Endothelial cell of umbilical vein (primary cell): ENCODE measurements around the gene SMCHD1. TPM values are rescaled to one million over a fixed set of nuclear protein-coding genes. Genes with fewer than 3 reads are reported as not detected.

ENCODE experiments used
- BruUV-seq: library from RNA; stranded (reverse); fragments of 400-500 nt; replicated peaks from 2 replicates; lab custom pipeline; 2021; lab: Mats Ljungman, UMichigan
- CTCF ChIA-PET: fragments of 300-600, 350-600 bp; sonication (Branson Sonifier 250); formaldehyde crosslinking; loops from one replicate; lab custom pipeline; 2021; ENCODE audit warnings: antibody characterized with exemption, inconsistent platforms; lab: Charles Lee
- POLR2A ChIA-PET: fragments of 300-600, 350-600 bp; sonication (Branson Sonifier 250); formaldehyde crosslinking; loops from one replicate; lab custom pipeline; 2021; ENCODE audit warnings: antibody characterized with exemption, inconsistent platforms; lab: Charles Lee
- DNase-seq: peaks from one replicate; pipeline ENCODE4 v3.0.0-alpha.2; 2011; ENCODE audit warnings: low read depth, low spot score
- FAIRE-seq: peaks from 2 replicates; lab custom pipeline; 2011; peaks lifted over from hg19 to GRCh38; lab: Jason Lieb, UNC
- H2AFZ ChIP-seq: 2 replicates; pipeline ENCODE4 v1.6.0; 2012; ENCODE audit warnings: low read depth, low read length, control low read depth, inconsistent platforms
- H3K27ac ChIP-seq: 2 replicates; pipeline ENCODE4 v1.5.1; 2011; ENCODE audit warnings: low read depth, mild to moderate bottlenecking, control low read depth, low read length, moderate library complexity; ENCODE audit not compliant: insufficient read depth
- H3K27me3 ChIP-seq, 2 experiments: 2 replicates each; pipeline versions ENCODE4 v1.6.0 to v1.6.1; 2011; ENCODE audit warnings: low read length in 2 of 2, mixed read lengths in 1 of 2; ENCODE audit not compliant: control insufficient read depth in 2 of 2, insufficient read depth in 2 of 2
- H3K36me3 ChIP-seq, 2 experiments: 2 replicates in 1 of 2; 3 replicates in 1 of 2; pipeline ENCODE4 v1.5.1; 2011; ENCODE audit warnings: low read length in 2 of 2, mild to moderate bottlenecking in 1 of 2, moderate library complexity in 1 of 2; ENCODE audit not compliant: control insufficient read depth in 2 of 2, insufficient read depth in 2 of 2; ENCODE audit errors: extremely low read depth in 1 of 2
- H3K4me1 ChIP-seq: 3 replicates; pipeline ENCODE4 v1.5.1; 2011; ENCODE audit warnings: mild to moderate bottlenecking, low read length; ENCODE audit not compliant: control insufficient read depth, insufficient read depth; ENCODE audit errors: extremely low read depth
- H3K4me2 ChIP-seq: 2 replicates; pipeline ENCODE4 v1.6.1; 2011; ENCODE audit warnings: low read length, control low read depth, mixed read lengths; ENCODE audit not compliant: insufficient read depth
- H3K4me3 ChIP-seq, 3 experiments: fragments of 200-600 bp in 1 of 3; sonication (generic), shearing (Covaris generic) in 1 of 3; replicated peaks in 1 of 3; 2 replicates each; pipeline ENCODE4 v1.5.1; 2011 to 2016; ENCODE audit warnings: control low read depth in 3 of 3, low read length in 3 of 3, mild to moderate bottlenecking in 2 of 3, inconsistent platforms in 1 of 3, low read depth in 1 of 3, moderate library complexity in 1 of 3; ENCODE audit not compliant: insufficient read depth in 1 of 3
- H3K79me2 ChIP-seq: 2 replicates; pipeline ENCODE4 v1.6.0; 2012; ENCODE audit warnings: low read length, inconsistent platforms; ENCODE audit not compliant: control insufficient read depth, insufficient read depth
- H3K9ac ChIP-seq: replicated peaks from 2 replicates; pipeline ENCODE3; 2011; ENCODE audit warnings: low read length, control low read depth; ENCODE audit not compliant: insufficient read depth; ENCODE audit errors: extremely low read depth
- H3K9me1 ChIP-seq: replicated peaks from 3 replicates; pipeline ENCODE4 v1.6.0; 2011; ENCODE audit warnings: mild to moderate bottlenecking, low read length; ENCODE audit not compliant: control insufficient read depth, insufficient read depth; ENCODE audit errors: extremely low read depth
- H3K9me3 ChIP-seq: replicated peaks from 2 replicates; pipeline ENCODE4 v1.5.1; 2012; ENCODE audit warnings: low read length, inconsistent platforms; ENCODE audit not compliant: control insufficient read depth, insufficient read depth
- H4K20me1 ChIP-seq: replicated peaks from 2 replicates; pipeline ENCODE3; 2011; ENCODE audit warnings: mild to moderate bottlenecking, low read length; ENCODE audit not compliant: control insufficient read depth, insufficient read depth; ENCODE audit errors: extremely low read depth
- CTCF ChIP-seq, 2 donors: IDR thresholded peaks; 1 replicate in 1 of 2; 2 replicates in 1 of 2; pipeline ENCODE4 v1.5.1; 2011; ENCODE audit warnings: low read length in 2 of 2, mild to moderate bottlenecking in 2 of 2, moderate library complexity in 2 of 2, control low read depth in 1 of 2, inconsistent platforms in 1 of 2, low read depth in 1 of 2; ENCODE audit not compliant: insufficient read depth in 1 of 2; ENCODE audit errors: extremely low read depth in 1 of 2
- EZH2 ChIP-seq: IDR thresholded peaks from 2 replicates; pipeline ENCODE4 v1.6.1; 2012; ENCODE audit warnings: borderline replicate concordance, low read depth, mild to moderate bottlenecking, moderate library complexity, low read length, inconsistent platforms; ENCODE audit not compliant: severe bottlenecking
- FOS ChIP-seq: IDR thresholded peaks from 2 replicates; pipeline ENCODE4 v1.6.1; 2011; ENCODE audit warnings: mild to moderate bottlenecking, low read length, moderate library complexity, borderline replicate concordance; ENCODE audit not compliant: insufficient read depth
- GATA2 ChIP-seq: IDR thresholded peaks from 2 replicates; pipeline ENCODE4 v1.7.0; 2011; ENCODE audit warnings: low read depth, mild to moderate bottlenecking, moderate library complexity, mixed read lengths, low read length; ENCODE audit not compliant: insufficient read length, insufficient read depth
- JUN ChIP-seq: IDR thresholded peaks from 2 replicates; pipeline ENCODE4 v1.6.1; 2011; ENCODE audit warnings: borderline replicate concordance, low read depth; ENCODE audit not compliant: insufficient read length, insufficient read depth
- MAX ChIP-seq: IDR thresholded peaks from 2 replicates; pipeline ENCODE4 v1.6.1; 2011; ENCODE audit not compliant: insufficient read depth, insufficient read length
- MYC ChIP-seq: IDR thresholded peaks from one replicate; pipeline ENCODE4 v1.6.1; 2011; ENCODE audit warnings: mild to moderate bottlenecking, low read depth, low read length
- POLR2AphosphoS5 ChIP-seq: IDR thresholded peaks from 2 replicates; pipeline ENCODE4 v1.6.1; 2012; ENCODE audit warnings: low read depth, mild to moderate bottlenecking, control low read depth, low read length, moderate library complexity; ENCODE audit not compliant: insufficient read depth
- dilution Hi-C: fragments of 300-500 bp; cut with MboI; formaldehyde crosslinking; loops from one replicate; pipeline ENCODE4 v1.15.0; 2019; ENCODE audit warnings: low sequenced_read_pairs; ENCODE audit not compliant: extremely low pct_ligation_motif_present
- intact Hi-C: fragments of 100-400 bp; cut with micrococcal nuclease; formaldehyde crosslinking; loops from one replicate; pipeline ENCODE4 v1.10.0; 2022
- polyA plus RNA-seq, 4 experiments: library from polyadenylated mRNA; depleted of rRNA in 3 of 4; stranded (reverse) in 3 of 4; unstranded in 1 of 4; fragments of >200 nt; gene quantifications; 2 replicates each; pipeline versions ENCODE4 v1.2.1 to v1.2.3, GENCODE V29; 2011 to 2012; ENCODE audit warnings: missing spikeins in 1 of 4
- total RNA-seq: library from RNA; stranded (reverse); gene quantifications from 2 replicates; pipeline ENCODE4 v1.2.3, GENCODE V29; 2021

The SMCHD1 gene
- total and polyA plus RNA-seq, 2 donors (not counting 3 experiments of a cell fraction or from before 2014, with no cell fraction given) = 7.4 to 39.9 TPM

GRCh38 chr18:2709316-2709715 lies 53.8 kb downstream of the SMCHD1 start:
- BruUV-seq = no TSS peak
- no peak for DNase-seq
- Histone ChIP-seq H3K36me3 (peaks cover 0 to 21% of the 10 kb centered on the region in 2 experiments), H3K27ac (no peak overlapping the region), H3K9me1 (no peaks in the 10 kb centered on the region), H2AFZ (no peak overlapping the region), H3K79me2 (peaks cover 6% of the 10 kb centered on the region), H3K4me3 (no peak overlapping the region), H4K20me1 (no peaks in the 10 kb centered on the region), H3K4me1 (no peaks in the 10 kb centered on the region), H3K27me3 (no peaks in the 10 kb centered on the region), H3K4me2 (no peak overlapping the region), H3K9me3 (no peaks in the 10 kb centered on the region), H3K9ac (no peak overlapping the region)
- CTCF ChIA-PET = no interaction called here
- FAIRE-seq = no peak
- POLR2A ChIA-PET = no interaction called here
- dilution Hi-C loops (no loop called here), intact Hi-C loops (no loop called here)
- TF ChIP-seq FOS (no peak), EZH2 (no peak), MAX (no peak), JUN (no peak), GATA2 (no peak), CTCF (IDR thresholded peaks at IDR 0.05; ENCODE audit: extremely low read depth in 1 of 2, insufficient read depth in 1 of 2, low read depth in 1 of 2, low read length in 2 of 2) (no peak), MYC (no peak), POLR2AphosphoS5 (no peak)
